Lower lobe of right lung (tissue), 2 donors: ENCODE measurements around the gene SERPINH1. TPM values are rescaled to one million over a fixed set of nuclear protein-coding genes. Genes with fewer than 3 reads are reported as not detected.

Experiments used
- ATAC-seq, 2 donors: fragments of 200-7000 bp; cut with Tn5 transposase; one replicate each; pipeline ENCODE4 v1.9.1; 2020 to 2022; ENCODE audit warnings: mild to moderate bottlenecking in 2 of 2, moderate library complexity in 2 of 2
- DNase-seq: peaks from one replicate; pipeline ENCODE4 v3.0.0-alpha.2; 2020
- H3K27ac ChIP-seq: fragments of 200-600 bp; one replicate; pipeline ENCODE4 v1.8.0; 2022
- H3K27me3 ChIP-seq: fragments of 200-600 bp; one replicate; pipeline ENCODE4 v1.8.0; 2022; ENCODE audit warnings: low read depth
- H3K36me3 ChIP-seq: fragments of 200-600 bp; one replicate; pipeline ENCODE4 v1.8.0; 2022; ENCODE audit warnings: mild to moderate bottlenecking
- H3K4me1 ChIP-seq: fragments of 200-600 bp; one replicate; pipeline ENCODE4 v1.8.0; 2022
- H3K4me3 ChIP-seq: fragments of 200-600 bp; one replicate; pipeline ENCODE4 v1.8.0; 2022; ENCODE audit warnings: mild to moderate bottlenecking
- H3K9me3 ChIP-seq: fragments of 200-600 bp; one replicate; pipeline ENCODE4 v1.8.0; 2022
- intact Hi-C: fragments of 100-400 bp; cut with DNase I; formaldehyde crosslinking; loops from one replicate; pipeline ENCODE4 v1.11.0; 2022
- long read RNA-seq: library from polyadenylated mRNA; unstranded; transcript quantifications from one replicate; pipeline ENCODE4 v2.0.0, GENCODE V29; 2021
- total RNA-seq: library from RNA; stranded (reverse); fragmentation: NEBNext Ultra II Directional; extraction: Animal tissue kit (Norgen Biotek cat#: 25700); gene quantifications from one replicate; pipeline ENCODE4 v1.2.1, GENCODE V29; 2021
- TF ChIP-seq, protein P1 (sequence below): fragments of 200-600 bp; IDR thresholded peaks from one replicate; pipeline ENCODE4 v1.8.0; 2022; ENCODE audit warnings: antibody characterized with exemption, mild to moderate bottlenecking
- donor health status: DM: no; HTN: yes; CAD: no; lungs with severe emphysema.

Gene SERPINH1
- 131 TPM for total RNA-seq
- long read RNA-seq, transcript SERPINH1-201 (5 exons, 2,225 nt): major isoform, 74 of 106 reads
- long read RNA-seq, partial matches to known transcripts: 6 of 106 reads
- long read RNA-seq, other reads (novel, unspliced or antisense): 23 of 106 reads

DNA sequence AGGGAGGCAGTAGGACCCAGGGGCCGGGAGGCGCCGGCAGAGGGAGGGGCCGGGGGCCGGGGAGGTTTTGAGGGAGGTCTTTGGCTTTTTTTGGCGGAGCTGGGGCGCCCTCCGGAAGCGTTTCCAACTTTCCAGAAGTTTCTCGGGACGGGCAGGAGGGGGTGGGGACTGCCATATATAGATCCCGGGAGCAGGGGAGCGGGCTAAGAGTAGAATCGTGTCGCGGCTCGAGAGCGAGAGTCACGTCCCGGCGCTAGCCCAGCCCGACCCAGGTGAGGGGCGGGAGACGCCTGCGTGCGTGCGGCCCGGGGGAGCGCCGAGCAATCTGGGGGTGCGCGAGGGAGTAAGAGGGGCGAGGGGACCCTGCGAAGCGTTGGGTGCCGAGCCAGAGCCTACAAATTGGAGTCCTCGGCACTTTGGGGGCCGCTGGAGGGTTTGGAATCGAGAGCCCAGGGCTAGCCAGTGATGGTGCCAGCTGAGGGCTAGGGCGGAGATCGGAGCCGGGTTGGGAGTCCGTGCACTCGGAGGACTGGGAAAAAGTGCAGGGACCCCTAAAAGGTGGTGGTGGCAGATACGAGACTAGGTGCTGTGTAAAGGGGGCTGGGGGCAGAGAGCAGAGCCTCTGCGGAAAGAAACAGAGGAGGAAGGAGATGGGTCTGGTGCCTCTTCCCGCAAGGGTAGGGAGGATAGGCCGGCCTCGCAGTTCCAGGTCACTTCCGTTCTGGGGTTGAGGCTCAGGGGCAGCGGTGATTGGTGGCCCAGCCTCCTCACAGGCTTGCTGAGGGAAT is at the start of gene SERPINH1:
Gene SERPINH1, plus strand, starts transcription at position 206 of the 788 bp plus-strand sequence. CDS start 4,097 bp downstream, outside the sequence.
- intact Hi-C loops: no loop called here
- DNase-seq (peak; percentile 91), ATAC-seq (peak; percentile 88)
- peaks cover 31% of the 10 kb centered on the region for H3K36me3 ChIP-seq
- H3K4me3 ChIP-seq: peak within 1 kb of the TSS; percentile 80
- TF ChIP-seq, protein P1, sequence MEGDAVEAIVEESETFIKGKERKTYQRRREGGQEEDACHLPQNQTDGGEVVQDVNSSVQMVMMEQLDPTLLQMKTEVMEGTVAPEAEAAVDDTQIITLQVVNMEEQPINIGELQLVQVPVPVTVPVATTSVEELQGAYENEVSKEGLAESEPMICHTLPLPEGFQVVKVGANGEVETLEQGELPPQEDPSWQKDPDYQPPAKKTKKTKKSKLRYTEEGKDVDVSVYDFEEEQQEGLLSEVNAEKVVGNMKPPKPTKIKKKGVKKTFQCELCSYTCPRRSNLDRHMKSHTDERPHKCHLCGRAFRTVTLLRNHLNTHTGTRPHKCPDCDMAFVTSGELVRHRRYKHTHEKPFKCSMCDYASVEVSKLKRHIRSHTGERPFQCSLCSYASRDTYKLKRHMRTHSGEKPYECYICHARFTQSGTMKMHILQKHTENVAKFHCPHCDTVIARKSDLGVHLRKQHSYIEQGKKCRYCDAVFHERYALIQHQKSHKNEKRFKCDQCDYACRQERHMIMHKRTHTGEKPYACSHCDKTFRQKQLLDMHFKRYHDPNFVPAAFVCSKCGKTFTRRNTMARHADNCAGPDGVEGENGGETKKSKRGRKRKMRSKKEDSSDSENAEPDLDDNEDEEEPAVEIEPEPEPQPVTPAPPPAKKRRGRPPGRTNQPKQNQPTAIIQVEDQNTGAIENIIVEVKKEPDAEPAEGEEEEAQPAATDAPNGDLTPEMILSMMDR: no peak
- no peaks in the 10 kb centered on the region for H3K27me3 ChIP-seq
- H3K9me3 ChIP-seq: no peaks in the 10 kb centered on the region
- H3K4me1 ChIP-seq: peaks cover 86% of the 10 kb centered on the region
- H3K27ac ChIP-seq: peak within 1 kb of the TSS; percentile 96

GRCh38 chr11:75513250-75513649 is 48.8 kb upstream of the SERPINH1 start:
- no peak overlapping the region for H3K4me3 ChIP-seq
- no peak for DNase-seq
- peak in 1 of 2 donors; percentile 4 for ATAC-seq
- H3K27me3 ChIP-seq: no peaks in the 10 kb centered on the region
- TF ChIP-seq, protein P1: no peak
- H3K9me3 ChIP-seq: no peaks in the 10 kb centered on the region
- peaks cover 5% of the 10 kb centered on the region for H3K4me1 ChIP-seq
- intact Hi-C loops: no loop called here
- H3K36me3 ChIP-seq: no peaks in the 10 kb centered on the region
- H3K27ac ChIP-seq: no peak overlapping the region

DNA sequence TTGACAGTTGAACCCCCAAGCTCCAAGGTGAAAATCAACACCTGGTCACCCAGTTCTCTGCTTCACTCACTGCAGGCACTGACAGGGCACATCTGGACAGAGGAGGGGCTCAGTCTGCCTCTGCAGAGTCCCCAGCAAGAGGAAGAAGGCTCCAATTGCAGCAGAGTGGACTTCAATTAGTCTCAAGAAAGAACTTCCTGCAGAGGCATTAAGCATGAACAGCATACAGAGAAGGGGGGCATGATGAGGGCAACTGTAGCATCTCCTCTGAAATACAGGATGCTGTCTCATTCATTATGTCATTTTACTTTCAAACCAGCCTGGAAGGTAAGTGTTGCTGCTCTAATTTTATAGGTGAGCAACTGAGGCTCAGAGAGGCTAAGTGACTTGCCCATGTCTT is 47.5 kb upstream of the SERPINH1 start:
- Histone ChIP-seq H3K4me3 (no peak overlapping the region), H3K4me1 (no peaks in the 10 kb centered on the region), H3K36me3 (no peaks in the 10 kb centered on the region), H3K27me3 (no peaks in the 10 kb centered on the region), H3K9me3 (no peaks in the 10 kb centered on the region), H3K27ac (no peak overlapping the region)
- DNase-seq: no peak
- TF ChIP-seq, protein P1: no peak
- no peak for ATAC-seq
- intact Hi-C loops: no loop called here

- Histone ChIP-seq H3K9me3 (no peaks in the 10 kb centered on the region), H3K36me3 (no peaks in the 10 kb centered on the region), H3K4me3 (no peak overlapping the region), H3K27ac (no peak overlapping the region), H3K27me3 (no peaks in the 10 kb centered on the region), H3K4me1 (no peaks in the 10 kb centered on the region)
- ATAC-seq (no peak), DNase-seq (no peak)
- intact Hi-C loops: no loop called here
- TF ChIP-seq, protein P1: no peak
These were observed 45.9 kb upstream of the SERPINH1 start for GRCh38 chr11:75516140-75516539.

- H3K4me3 ChIP-seq: no peak overlapping the region
- H3K4me1 ChIP-seq: no peaks in the 10 kb centered on the region
- no peaks in the 10 kb centered on the region for H3K36me3 ChIP-seq
- no peak overlapping the region for H3K27ac ChIP-seq
- TF ChIP-seq, protein P1: no peak
- no peaks in the 10 kb centered on the region for H3K27me3 ChIP-seq
- no peaks in the 10 kb centered on the region for H3K9me3 ChIP-seq
- DNase-seq (no peak), ATAC-seq (no peak)
- intact Hi-C loops: no loop called here
These were observed 45.2 kb upstream of the SERPINH1 start for GRCh38 chr11:75516886-75517285.
